Gastroesophageal sphincter (tissue), 3 donors: ENCODE results near the gene STK32C.

Experiments
- CTCF ChIP-seq, 4 experiments: fragments of 200-600 bp in 2 of 4; fragments of 450-650 bp in 2 of 4; sonication (generic) in 1 of 4; IDR thresholded peaks; one replicate each; pipeline ENCODE4 v1.5.1; 2017 to 2019; ENCODE audit warnings: antibody characterized with exemption in 4 of 4, mild to moderate bottlenecking in 2 of 4, moderate library complexity in 2 of 4
- POLR2A ChIP-seq, 2 donors: fragments of 450-650 bp; IDR thresholded peaks; one replicate each; pipeline ENCODE4 v1.6.1; 2017; ENCODE audit warnings: antibody characterized with exemption in 2 of 2, mild to moderate bottlenecking in 2 of 2, moderate library complexity in 1 of 2
- POLR2AphosphoS5 ChIP-seq: sonication (generic); formaldehyde crosslinking; IDR thresholded peaks from one replicate; pipeline ENCODE4 v1.6.1; 2017; ENCODE audit warnings: antibody characterized with exemption

- no peak for TF ChIP-seq POLR2A (IDR thresholded peaks at IDR 0.05)
- TF ChIP-seq POLR2AphosphoS5: no peak
- no peak for TF ChIP-seq CTCF (IDR thresholded peaks at IDR 0.05)
These were observed 54.6 kb downstream of the STK32C start for GRCh38 chr10:132253092-132253687.
